Measurements from ENCODE around the gene OR5T1.

The OR5T1 gene

GRCh38 chr11:56273854-56274253, at the start of gene OR5T1:
Gene OR5T1 (plus strand): TSS chr11:56274154. CDS start chr11:56275639, 1,485 bp downstream.
- DNase-seq: no peak

- no peak for DNase-seq
Observed at GRCh38 chr11:56234155-56234554, 39.8 kb upstream of the OR5T1 start, which contains the start of gene OR5T2. Gene OR5T2 (minus strand): TSS chr11:56234255. CDS start chr11:56233062, 1,193 bp downstream.

DNA sequence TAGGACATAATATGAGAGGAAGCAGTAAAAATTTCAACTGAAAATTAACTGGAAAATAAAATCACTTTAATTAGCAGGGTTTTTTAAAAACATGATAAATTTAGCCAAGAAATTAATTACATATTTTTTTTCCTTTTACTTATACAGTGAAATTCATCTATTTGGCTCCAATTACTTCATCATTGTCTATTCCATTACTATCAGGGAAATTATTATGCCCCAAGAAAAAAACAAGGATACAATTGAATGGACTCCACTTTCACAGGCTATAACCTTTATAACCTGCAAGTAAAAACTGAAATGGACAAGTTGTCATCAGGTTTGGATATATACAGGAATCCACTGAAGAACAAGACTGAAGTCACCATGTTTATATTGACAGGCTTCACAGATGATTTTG, 22.0 kb upstream of the OR5T1 start, which contains the start of gene OR5T3:
OR5T3 (plus strand) TSS at position 301 of the 400 bp plus-strand sequence; CDS start at position 301, 0 bp downstream.
- no peak for DNase-seq

DNA sequence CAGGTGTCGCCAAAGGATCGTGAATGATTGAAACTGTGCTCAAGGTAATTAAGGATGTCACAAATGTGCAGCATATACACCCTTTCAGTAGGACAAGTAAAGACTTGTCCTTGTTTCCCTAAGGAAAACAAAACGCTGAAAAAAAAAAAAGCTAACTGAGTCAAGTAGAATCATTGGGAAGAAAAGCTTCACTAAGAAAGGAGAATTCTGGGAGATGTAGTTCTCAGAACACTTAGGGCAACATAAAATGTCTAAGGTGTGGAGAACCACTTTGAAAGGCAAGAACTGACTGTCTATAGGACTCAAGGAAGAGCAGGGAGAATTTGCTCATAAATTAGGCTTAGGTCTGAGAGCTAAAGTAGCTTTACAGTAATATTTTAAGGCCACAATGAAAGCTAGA, 2.9 kb upstream of the OR5T1 start:
- no peak for DNase-seq

DNA sequence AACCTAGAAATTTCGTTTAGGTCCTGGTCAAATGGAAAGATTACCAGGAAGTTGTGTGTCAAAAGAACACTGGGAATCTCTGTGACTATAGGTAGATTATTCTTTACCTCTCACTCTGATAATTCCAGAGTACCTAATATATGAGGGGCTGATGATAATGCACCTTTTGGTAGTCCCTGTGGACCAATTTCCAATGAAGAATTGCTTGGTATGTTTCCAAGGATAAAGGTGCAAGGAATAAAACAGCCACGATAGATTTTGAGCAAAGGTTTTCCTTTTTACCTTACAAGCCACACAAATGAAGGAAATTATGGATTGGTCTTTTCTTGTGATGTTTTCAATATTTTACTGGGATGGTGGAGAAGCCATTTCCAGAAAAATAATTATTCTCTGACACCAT, 18.2 kb downstream of the OR5T1 start, which contains the start of gene OR8H1:
OR8H1 (minus strand) TSS at position 101 of the 400 bp plus-strand sequence. CDS start 1,192 bp downstream, outside the sequence.
- DNase-seq: no peak

DNA sequence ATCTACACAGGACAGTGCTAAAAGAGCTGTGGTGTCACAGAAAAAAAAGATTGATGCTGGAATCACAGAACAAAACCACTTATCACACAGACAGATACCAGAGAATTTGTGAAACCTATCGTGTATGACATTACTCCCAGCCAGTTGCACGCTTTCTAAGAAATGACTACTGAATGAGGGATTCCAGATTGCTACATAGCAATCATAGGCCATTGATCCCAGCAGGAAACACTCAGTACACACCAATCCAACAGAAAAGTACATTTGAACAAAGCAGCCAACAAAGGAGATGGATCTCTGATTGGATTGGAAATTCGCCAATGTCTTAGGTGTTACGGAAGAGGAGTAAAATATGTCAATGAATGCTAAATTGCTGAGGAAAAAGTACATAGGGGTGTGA, 22.9 kb downstream of the OR5T1 start:
- DNase-seq: no peak

- DNase-seq: no peak
Observed at GRCh38 chr11:56307836-56308235, 33.9 kb downstream of the OR5T1 start.

- no peak for DNase-seq
Observed at GRCh38 chr11:56314844-56315243, 40.9 kb downstream of the OR5T1 start, which contains the start of gene OR8K3. Gene OR8K3 (plus strand): TSS chr11:56315144. CDS start chr11:56318307, 3,163 bp downstream.
